Sigmoid colon (tissue), 7 donors: Measurements from ENCODE around the gene FOSL1. TPM values are rescaled to one million over a fixed set of nuclear protein-coding genes. Genes with fewer than 3 reads are reported as not detected.

Experiments
- DNase-seq: peaks from one replicate; pipeline ENCODE4 v3.0.0-alpha.2; 2019
- H3K27ac ChIP-seq, 4 donors: fragments of 200-600 bp; sonication (generic); one replicate each; pipeline ENCODE4 v1.5.1; 2016 to 2019; ENCODE audit warnings: mild to moderate bottlenecking in 1 of 4
- H3K27me3 ChIP-seq, 3 donors: fragments of 200-600 bp; sonication (generic); one replicate each; pipeline ENCODE4 v1.5.1; 2019; ENCODE audit warnings: mild to moderate bottlenecking in 1 of 3
- H3K36me3 ChIP-seq, 4 donors: fragments of 200-600 bp; sonication (generic); one replicate each; pipeline ENCODE4 v1.5.1; 2016 to 2019
- H3K4me1 ChIP-seq, 4 donors: fragments of 200-600 bp; sonication (generic); one replicate each; pipeline ENCODE4 v1.5.1; 2017 to 2019
- H3K4me3 ChIP-seq, 4 donors: fragments of 200-600 bp; sonication (generic); one replicate each; pipeline ENCODE4 v1.5.1; 2017 to 2019; ENCODE audit warnings: mild to moderate bottlenecking in 2 of 4, moderate library complexity in 1 of 4
- H3K9me3 ChIP-seq, 4 donors: fragments of 200-600 bp in 3 of 4; sonication (generic) in 3 of 4; one replicate each; pipeline versions ENCODE4 v1.5.1 to v1.6.1; 2013 to 2019
- CTCF ChIP-seq, 4 experiments: fragments of 450-650 bp in 3 of 4; fragments of 200-600 bp in 1 of 4; IDR thresholded peaks; one replicate each; pipeline ENCODE4 v1.5.1; 2016 to 2019; ENCODE audit warnings: antibody characterized with exemption in 4 of 4, mild to moderate bottlenecking in 3 of 4, moderate library complexity in 2 of 4
- EP300 ChIP-seq, 4 donors: sonication (generic); formaldehyde crosslinking; IDR thresholded peaks; one replicate each; pipeline ENCODE4 v1.6.1; 2017; ENCODE audit warnings: antibody characterized with exemption in 4 of 4
- POLR2A ChIP-seq, 2 donors: fragments of 450-650 bp; IDR thresholded peaks; one replicate each; pipeline ENCODE4 v1.6.1; 2016; ENCODE audit warnings: antibody characterized with exemption in 2 of 2, mild to moderate bottlenecking in 2 of 2, moderate library complexity in 2 of 2
- POLR2AphosphoS5 ChIP-seq, 4 donors: sonication (generic); formaldehyde crosslinking; IDR thresholded peaks; one replicate each; pipeline ENCODE4 v1.6.1; 2017; ENCODE audit warnings: antibody characterized with exemption in 4 of 4
- WGBS, 2 donors: extraction: QIAGEN DNeasy Blood & Tissue Kit; methylation state at CpG; one replicate each; pipeline ENCODE4 v1.1.7; 2013; 5-methylcytosine and 5-hydroxymethylcytosine counted together
- intact Hi-C: fragments of 100-400 bp; cut with DNase I; formaldehyde crosslinking; loops from one replicate; pipeline ENCODE4 v1.15.1; 2023
- polyA plus RNA-seq, 3 donors: library from polyadenylated mRNA; stranded (reverse); fragments of 200-250 nt; gene quantifications; one replicate each; pipeline ENCODE4 v1.2.3, GENCODE V29; 2013
- total RNA-seq, 4 donors: library from RNA; depleted of rRNA; stranded (reverse); fragments of >200 nt; gene quantifications; one replicate each; pipeline ENCODE4 v1.1.0, GENCODE V29; 2016
- donor health status: healthy with polysubstance abuse.
- donor health status: Bipolar disorder and iron deficiency.
- donor health status: healthy.

The FOSL1 gene
- total and polyA plus RNA-seq, 7 donors: 0.36 to 12.4 (median 2.9) TPM; not detected in 1

GRCh38 chr11:65854161-65854592, 46.0 kb downstream of the FOSL1 start:
- intact Hi-C loops: no loop called here
- peaks cover 0 to 6% (median 2%) of the 10 kb centered on the region in 4 donors for H3K9me3 ChIP-seq
- TF ChIP-seq POLR2A (IDR thresholded peaks at IDR 0.05) (no peak), CTCF (IDR thresholded peaks at IDR 0.05) (no peak), EP300 (IDR thresholded peaks at IDR 0.05) (no peak), POLR2AphosphoS5 (IDR thresholded peaks at IDR 0.05) (no peak)
- H3K4me1 ChIP-seq: peaks cover 0 to 49% (median 40%) of the 10 kb centered on the region in 4 donors
- H3K27me3 ChIP-seq: no peaks in the 10 kb centered on the region
- no peak overlapping the region for H3K4me3 ChIP-seq
- peaks cover 30 to 57% (median 47%) of the 10 kb centered on the region in 4 donors for H3K36me3 ChIP-seq
- WGBS, 2 donors: 25 to 73% methylated on average over 4 of the region's 4 CpGs
- DNase-seq: peak; percentile 52
- H3K27ac ChIP-seq: peak overlapping the region in 1 of 4 donors; percentile 7

GRCh38 chr11:65853246-65853979, 46.8 kb downstream of the FOSL1 start:
- Histone ChIP-seq H3K4me3 (no peak overlapping the region), H3K27ac (peak overlapping the region in 2 of 4 donors; percentile 7 to 38), H3K36me3 (peaks cover 30 to 57% (median 47%) of the 10 kb centered on the region in 4 donors), H3K9me3 (peaks cover 0 to 6% (median 2%) of the 10 kb centered on the region in 4 donors), H3K27me3 (no peaks in the 10 kb centered on the region), H3K4me1 (peaks cover 0 to 46% (median 40%) of the 10 kb centered on the region in 4 donors)
- TF ChIP-seq EP300 (IDR thresholded peaks at IDR 0.05): no peak
- no peak for TF ChIP-seq POLR2AphosphoS5 (IDR thresholded peaks at IDR 0.05)
- TF ChIP-seq CTCF (IDR thresholded peaks at IDR 0.05): no peak
- TF ChIP-seq POLR2A (IDR thresholded peaks at IDR 0.05): no peak
- peak; percentile 61 for DNase-seq
- WGBS, 2 donors: 26 to 79% methylated on average over 6 of the region's 6 CpGs
- intact Hi-C loops: no loop called here

- Histone ChIP-seq H3K27me3 (no peaks in the 10 kb centered on the region), H3K27ac (peak overlapping the region in 1 of 4 donors; percentile 38), H3K4me1 (peaks cover 0 to 45% (median 40%) of the 10 kb centered on the region in 4 donors), H3K4me3 (no peak overlapping the region), H3K9me3 (peaks cover 0 to 6% (median 2%) of the 10 kb centered on the region in 4 donors), H3K36me3 (peaks cover 30 to 57% (median 47%) of the 10 kb centered on the region in 4 donors)
- 55 to 89% methylated on average over 33 of the region's 33 CpGs for WGBS, 2 donors
- intact Hi-C loops: no loop called here
- DNase-seq: peak; percentile 61
- TF ChIP-seq POLR2AphosphoS5 (IDR thresholded peaks at IDR 0.05): no peak
- TF ChIP-seq POLR2A (IDR thresholded peaks at IDR 0.05): no peak
- no peak for TF ChIP-seq EP300 (IDR thresholded peaks at IDR 0.05)
- TF ChIP-seq CTCF (IDR thresholded peaks at IDR 0.05): no peak
Observed at GRCh38 chr11:65852508-65853245, 47.5 kb downstream of the FOSL1 start.

GRCh38 chr11:65851811-65852507, 48.2 kb downstream of the FOSL1 start:
- peak; percentile 50 for DNase-seq
- TF ChIP-seq CTCF (IDR thresholded peaks at IDR 0.05) (no peak), POLR2A (IDR thresholded peaks at IDR 0.05) (no peak), EP300 (IDR thresholded peaks at IDR 0.05) (no peak), POLR2AphosphoS5 (IDR thresholded peaks at IDR 0.05) (no peak)
- Histone ChIP-seq H3K4me1 (peaks cover 0 to 45% (median 40%) of the 10 kb centered on the region in 4 donors), H3K9me3 (peaks cover 0 to 6% (median 2%) of the 10 kb centered on the region in 4 donors), H3K4me3 (no peak overlapping the region), H3K36me3 (peaks cover 30 to 57% (median 47%) of the 10 kb centered on the region in 4 donors), H3K27ac (no peak overlapping the region), H3K27me3 (no peaks in the 10 kb centered on the region)
- 55 to 86% methylated on average over 10 of the region's 10 CpGs for WGBS, 2 donors
- intact Hi-C loops: no loop called here
